GM12891 (cell line): ENCODE data around the gene PIGZ.

Source experiments
- POLR2A ChIP-seq: IDR thresholded peaks from 2 replicates; pipeline ENCODE4 v1.6.1; 2011; ENCODE audit warnings: low read depth, low read length, control low read depth
- POLR2AphosphoS5 ChIP-seq: IDR thresholded peaks from 2 replicates; pipeline ENCODE4 v1.6.1; 2011; ENCODE audit warnings: low read depth, low read length, control low read depth
- TAF1 ChIP-seq: IDR thresholded peaks from 2 replicates; pipeline ENCODE4 v1.6.1; 2011; ENCODE audit warnings: low read depth, low read length, control low read depth

- TF ChIP-seq POLR2AphosphoS5 = no peak
- no peak for TF ChIP-seq POLR2A
- no peak for TF ChIP-seq TAF1
Measured at GRCh38 chr3:197010556-197011351, 42.1 kb upstream of the PIGZ start.
